Cerebellar nuclear complex (tissue), 1 donor: ENCODE results near the gene UROD.
"Not testable (repeated sequence)": the region's sequence is repeated elsewhere in the genome, so short reads cannot be mapped to it uniquely, and the experiment has no call there.

Experiments used
- DNase-seq, 2 experiments: peaks; one replicate each; lab custom pipeline; 2025; lab: John Stamatoyannopoulos, UW

Gene UROD

GRCh38 chr1:45040297-45040696 lies 28.2 kb downstream of the UROD start:
- DNase-seq, result no peak

DNA sequence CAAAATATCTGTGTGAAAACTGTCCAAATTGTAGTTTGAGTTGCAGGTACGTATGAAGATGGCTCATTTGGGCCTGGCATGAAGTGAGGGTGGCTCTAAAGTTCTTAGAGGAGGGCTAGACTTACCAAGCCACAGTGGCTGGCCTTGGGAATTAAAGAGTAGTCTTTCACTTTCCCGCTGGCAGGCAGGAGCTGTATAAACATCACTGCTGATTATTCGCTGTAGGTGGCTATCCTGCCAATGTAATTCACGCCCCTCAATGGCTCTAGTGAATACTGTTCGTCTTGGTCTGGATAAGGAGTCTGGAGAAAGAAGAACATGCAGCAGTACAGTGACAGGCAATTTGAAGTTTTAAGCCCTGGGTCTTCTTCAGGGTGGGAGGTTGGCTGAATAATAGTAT lies 31.0 kb downstream of the UROD start:
- DNase-seq, result no peak

DNA sequence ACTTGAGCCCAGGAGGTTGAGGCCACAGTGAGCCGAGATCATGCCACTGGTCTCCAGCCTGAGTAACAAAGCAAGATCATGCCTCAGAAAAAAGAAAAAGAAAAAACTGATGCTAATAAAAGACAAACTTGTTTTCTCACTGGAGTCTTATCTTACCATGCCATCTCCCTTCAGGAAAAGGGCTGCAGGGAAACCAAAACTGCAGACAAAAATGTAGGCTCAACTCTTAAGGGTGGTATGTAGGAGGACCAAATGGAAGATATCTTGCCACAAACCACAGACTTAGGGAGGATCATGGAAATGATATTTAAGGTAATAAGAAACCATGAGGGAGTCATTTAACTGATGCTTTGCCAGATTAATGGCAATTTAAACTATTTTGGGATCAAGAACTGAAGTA lies 32.9 kb downstream of the UROD start:
- no peak for DNase-seq

DNA sequence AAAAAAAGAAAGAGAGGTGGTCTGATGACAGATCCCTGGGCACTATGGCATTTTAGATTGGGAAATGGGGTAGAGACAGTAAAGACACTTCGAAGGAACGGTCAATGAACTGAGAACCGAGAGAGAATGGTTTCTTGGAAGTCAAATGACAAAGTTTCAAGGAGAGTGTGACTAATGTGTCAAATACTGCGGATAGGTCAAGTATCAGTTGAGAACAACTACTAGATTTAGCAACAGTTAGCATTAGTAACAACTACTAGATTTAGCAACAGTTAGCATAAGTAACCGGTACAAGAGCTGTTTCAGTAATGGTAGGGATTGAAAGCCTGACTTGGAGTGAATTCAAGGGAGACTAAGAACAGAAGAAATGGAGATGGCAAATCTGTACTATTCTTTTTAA lies 35.0 kb downstream of the UROD start:
- no peak for DNase-seq

DNA sequence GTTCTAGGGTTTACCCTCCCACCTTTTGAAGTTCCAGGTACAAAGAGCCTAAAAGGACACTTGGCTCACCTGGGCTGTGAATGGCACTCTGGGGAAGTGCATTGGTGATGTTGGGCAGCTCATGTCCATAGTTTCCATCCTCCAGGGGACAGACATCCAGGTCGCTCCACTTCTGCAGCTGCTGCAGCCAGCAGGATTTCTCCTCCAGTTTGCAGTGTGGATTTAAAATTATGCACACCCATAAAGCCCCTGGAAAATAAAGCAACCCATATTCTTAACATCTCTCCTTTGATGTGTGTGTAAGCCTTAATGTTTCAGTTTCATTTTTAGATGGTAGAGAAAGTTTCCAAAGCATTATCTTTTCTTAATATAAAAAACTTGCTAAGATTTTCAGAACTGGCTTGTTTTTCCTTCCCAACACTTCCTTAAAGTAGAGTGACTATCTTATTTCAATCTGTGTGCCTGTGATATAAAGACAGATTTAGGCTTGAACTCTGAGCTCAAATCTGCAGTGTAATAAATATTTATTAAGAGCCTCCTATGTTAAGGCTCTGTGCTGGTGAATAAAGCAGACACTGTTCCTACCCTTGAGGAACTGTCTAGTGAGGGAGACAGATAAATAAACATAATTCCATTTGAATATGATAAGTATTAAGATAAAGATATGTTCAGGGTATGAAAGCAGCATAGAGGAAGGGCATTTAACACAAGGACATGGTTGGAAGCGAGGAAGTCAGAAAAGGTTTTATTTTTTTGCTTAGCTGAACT lies 39.1 kb downstream of the UROD start:
- DNase-seq, result no peak

- no peak for DNase-seq
Measured at GRCh38 chr1:45057542-45057941, 45.5 kb downstream of the UROD start.

DNA sequence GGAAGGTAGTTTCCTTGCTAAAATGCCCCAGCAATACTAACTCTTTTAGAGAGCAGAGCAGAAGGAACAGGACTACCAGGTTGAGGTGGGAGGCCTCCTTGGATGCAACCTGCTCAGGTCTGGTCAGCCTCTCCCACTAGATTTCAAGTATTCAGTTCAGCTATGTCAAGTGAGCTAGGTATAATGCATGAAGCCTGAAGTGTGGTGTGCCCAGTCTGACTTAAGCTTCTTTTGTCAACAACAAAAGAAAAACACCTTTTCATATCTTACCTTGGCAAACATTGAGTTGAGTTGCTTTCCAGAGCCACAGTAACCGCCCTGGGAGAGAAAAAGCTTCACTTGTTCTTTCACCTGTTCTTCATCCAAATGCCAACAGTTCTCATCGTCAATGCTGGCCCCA lies 47.8 kb downstream of the UROD start:
- DNase-seq, result no peak

DNA sequence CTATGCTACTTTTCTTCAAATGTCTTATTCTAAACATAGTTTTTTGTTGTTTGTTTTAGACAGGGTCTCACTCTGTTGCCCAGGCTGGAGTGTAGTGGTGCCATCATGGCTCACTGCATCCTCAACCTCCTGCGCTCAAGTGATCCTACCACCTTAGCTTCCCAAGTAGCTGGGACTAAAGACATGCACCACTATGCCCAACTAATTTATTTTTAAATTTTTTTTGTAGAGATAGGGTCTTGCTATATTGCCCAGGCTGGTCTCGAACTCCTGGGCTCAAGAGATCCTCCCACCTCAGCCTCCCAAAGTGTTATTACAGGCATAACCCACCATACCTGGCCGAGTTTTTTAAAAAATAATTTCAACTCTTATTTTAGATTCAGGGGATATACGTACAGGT lies 50.4 kb downstream of the UROD start:
- DNase-seq, result not testable (repeated sequence)

- DNase-seq, result no peak
Measured at GRCh38 chr1:45065083-45065482, 53.0 kb downstream of the UROD start.
